ENCODE data around the gene CCDC61. TPM values are rescaled to one million over a fixed set of nuclear protein-coding genes. Genes with fewer than 3 reads are reported as not detected.

The CCDC61 gene
- total RNA-seq, 4 donors from 2014 or later = 2.3 to 4.9 (median 3.4) TPM

GRCh38 chr19:45976178-45976577 lies 19.1 kb upstream of the CCDC61 start:
- Histone ChIP-seq H3K4me1 (no peaks in the 10 kb centered on the region), H3K36me3 (no peaks in the 10 kb centered on the region), H3K27ac (no peak overlapping the region), H3K27me3 (peaks cover 40 to 43% (median 42%) of the 10 kb centered on the region in 3 donors), H3K4me3 (no peak overlapping the region), H3K9me3 (no peaks in the 10 kb centered on the region)
- no peak for TF ChIP-seq CTCF (IDR thresholded peaks at IDR 0.05 in 4 of 5, conservative IDR thresholded peaks at IDR 0.05 in 1 of 5)
- intact Hi-C loops (cut with DNase I; ENCODE audit: low total_unique reads) = no loop called here
- in situ Hi-C loops (cut with MboI; ENCODE audit: low sequenced_read_pairs in 4 of 4) = no loop called here
- no peak for ATAC-seq
- DNase-seq = no peak

GRCh38 chr19:45978156-45978555 lies 17.1 kb upstream of the CCDC61 start:
- no peak for TF ChIP-seq CTCF (IDR thresholded peaks at IDR 0.05 in 4 of 5, conservative IDR thresholded peaks at IDR 0.05 in 1 of 5)
- TF ChIP-seq POLR2A (IDR thresholded peaks at IDR 0.05) = no peak
- H3K27ac ChIP-seq = no peak overlapping the region
- in situ Hi-C loops (cut with MboI; ENCODE audit: low sequenced_read_pairs in 4 of 4) = no loop called here
- no peaks in the 10 kb centered on the region for H3K4me1 ChIP-seq
- no peak for DNase-seq
- H3K9me3 ChIP-seq = no peaks in the 10 kb centered on the region
- ATAC-seq = no peak
- no peak overlapping the region for H3K4me3 ChIP-seq
- intact Hi-C loops (cut with DNase I; ENCODE audit: low total_unique reads) = no loop called here
- peaks cover 23 to 27% (median 26%) of the 10 kb centered on the region in 3 donors for H3K27me3 ChIP-seq
- H3K36me3 ChIP-seq = no peaks in the 10 kb centered on the region

- Histone ChIP-seq H3K36me3 (no peaks in the 10 kb centered on the region), H3K9me3 (no peaks in the 10 kb centered on the region), H3K4me1 (no peaks in the 10 kb centered on the region), H3K27ac (no peak overlapping the region), H3K27me3 (peaks cover 0 to 12% (median 5%) of the 10 kb centered on the region in 3 donors), H3K4me3 (no peak overlapping the region)
- in situ Hi-C loops (cut with MboI; ENCODE audit: low sequenced_read_pairs in 4 of 4) = no loop called here
- ATAC-seq = no peak
- intact Hi-C loops (cut with DNase I; ENCODE audit: low total_unique reads) = no loop called here
- no peak for DNase-seq
- TF ChIP-seq POLR2A (IDR thresholded peaks at IDR 0.05) = no peak
- TF ChIP-seq CTCF (IDR thresholded peaks at IDR 0.05 in 4 of 5, conservative IDR thresholded peaks at IDR 0.05 in 1 of 5) = no peak
Observed at GRCh38 chr19:45981350-45981749, 13.9 kb upstream of the CCDC61 start.

- H3K36me3 ChIP-seq = no peaks in the 10 kb centered on the region
- no peak for TF ChIP-seq POLR2A (IDR thresholded peaks at IDR 0.05)
- TF ChIP-seq CTCF (IDR thresholded peaks at IDR 0.05 in 4 of 5, conservative IDR thresholded peaks at IDR 0.05 in 1 of 5) = no peak
- H3K4me1 ChIP-seq = no peaks in the 10 kb centered on the region
- no peak for ATAC-seq
- no peak overlapping the region for H3K27ac ChIP-seq
- no peaks in the 10 kb centered on the region for H3K9me3 ChIP-seq
- no peak overlapping the region for H3K4me3 ChIP-seq
- in situ Hi-C loops (cut with MboI; ENCODE audit: low sequenced_read_pairs in 4 of 4) = no loop called here
- intact Hi-C loops (cut with DNase I; ENCODE audit: low total_unique reads) = no loop called here
- peaks cover 0 to 9% (median 9%) of the 10 kb centered on the region in 3 donors for H3K27me3 ChIP-seq
- no peak for DNase-seq
Observed at GRCh38 chr19:45985321-45985720, 9.9 kb upstream of the CCDC61 start.

- no peaks in the 10 kb centered on the region for H3K36me3 ChIP-seq
- peaks cover 0 to 6% of the 10 kb centered on the region in 2 donors for H3K4me1 ChIP-seq
- H3K27me3 ChIP-seq = peaks cover 0 to 4% (median 0%) of the 10 kb centered on the region in 3 donors
- ATAC-seq = no peak
- no peak overlapping the region for H3K4me3 ChIP-seq
- TF ChIP-seq CTCF (IDR thresholded peaks at IDR 0.05 in 4 of 5, conservative IDR thresholded peaks at IDR 0.05 in 1 of 5) (no peak), POLR2A (IDR thresholded peaks at IDR 0.05) (no peak)
- H3K9me3 ChIP-seq = no peaks in the 10 kb centered on the region
- peak in 1 of 2 donors; percentile 40 for DNase-seq
- in situ Hi-C loops (cut with MboI; ENCODE audit: low sequenced_read_pairs in 4 of 4) = no loop called here
- no peak overlapping the region for H3K27ac ChIP-seq
- intact Hi-C loops (cut with DNase I; ENCODE audit: low total_unique reads) = no loop called here
Observed at GRCh38 chr19:45990113-45990728, 5.0 kb upstream of the CCDC61 start.

Measured in gastrocnemius medialis (tissue), 4 donors.